ENCODE results near the gene IRF2.
"Not testable (repeated sequence)": the region's sequence is repeated elsewhere in the genome, so short reads cannot be mapped to it uniquely, and the experiment has no call there.

IRF2 gene

DNA sequence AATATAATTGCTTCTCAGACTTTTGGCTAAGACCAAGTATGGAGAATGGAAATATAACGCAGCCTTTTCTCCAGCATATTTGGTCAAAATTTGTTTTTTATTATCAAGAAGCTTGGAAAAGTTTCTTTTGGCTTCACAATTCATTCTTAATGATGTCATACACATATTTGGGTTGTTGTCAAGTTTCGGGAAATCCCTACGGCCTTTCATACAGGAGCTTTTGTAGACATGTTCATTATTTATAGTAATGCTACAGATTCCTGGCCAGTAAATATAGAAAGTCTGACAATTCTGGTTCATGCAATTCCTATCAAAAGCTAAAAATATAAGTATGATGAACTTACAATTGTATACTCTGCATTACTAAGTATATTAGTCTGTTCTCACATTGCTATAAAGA is 112.9 kb downstream of the IRF2 start:
- DNase-seq, result no peak

DNA sequence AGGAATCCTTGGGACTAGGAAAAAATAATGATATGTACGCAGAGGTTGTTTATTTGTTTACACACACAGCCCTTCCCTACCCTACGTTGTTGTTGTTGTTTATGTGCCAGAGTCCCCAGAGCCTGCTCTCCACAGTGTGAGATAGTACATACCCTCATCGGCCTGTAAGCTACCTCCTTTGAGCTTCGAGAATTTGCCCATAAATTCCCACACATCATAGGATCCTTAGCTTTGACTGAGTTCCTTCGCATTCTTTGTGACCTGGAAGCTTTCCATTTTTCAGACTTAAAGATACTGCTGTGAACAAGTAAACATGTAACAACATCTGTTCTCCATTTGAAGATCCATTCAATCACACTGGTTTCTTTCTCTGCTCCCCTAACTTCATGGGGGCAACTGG is 114.5 kb downstream of the IRF2 start:
- no peak for DNase-seq

DNA sequence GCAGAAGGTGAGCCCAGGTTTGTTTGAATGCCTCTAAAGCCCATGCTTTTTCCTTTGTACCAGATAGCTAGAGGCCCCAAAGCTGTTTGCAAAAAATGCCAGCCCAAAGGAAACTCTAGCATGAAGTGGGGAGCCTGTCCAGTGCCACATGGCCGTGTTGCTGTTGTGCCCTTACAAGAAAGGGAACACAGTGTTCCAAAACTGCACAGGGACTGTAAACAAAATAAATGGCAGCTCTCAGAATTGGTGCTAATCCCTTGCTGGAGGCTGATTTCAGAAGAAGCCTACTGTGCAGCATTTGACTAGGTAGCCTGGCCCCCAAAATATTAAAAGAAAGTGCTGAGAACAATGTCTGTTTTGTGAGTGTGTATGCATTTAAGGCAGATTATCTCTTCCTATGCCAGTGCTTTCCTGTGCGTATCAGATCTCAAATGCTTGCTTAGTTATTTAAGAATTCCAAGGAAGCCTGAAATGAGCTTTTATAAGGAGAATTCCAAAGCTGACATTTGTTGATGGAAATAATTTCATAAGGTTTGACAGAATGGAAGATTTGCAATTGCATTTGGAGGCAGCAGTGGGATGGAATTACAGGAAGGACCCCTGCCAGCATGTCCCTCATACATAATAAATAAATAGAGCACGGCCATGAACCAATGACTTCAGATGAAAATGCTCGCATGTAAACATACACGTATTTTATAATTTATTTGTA is 115.7 kb downstream of the IRF2 start:
- no peak for DNase-seq

GRCh38 chr4:184357772-184358171 is 116.6 kb downstream of the IRF2 start:
- DNase-seq, result no peak

DNA sequence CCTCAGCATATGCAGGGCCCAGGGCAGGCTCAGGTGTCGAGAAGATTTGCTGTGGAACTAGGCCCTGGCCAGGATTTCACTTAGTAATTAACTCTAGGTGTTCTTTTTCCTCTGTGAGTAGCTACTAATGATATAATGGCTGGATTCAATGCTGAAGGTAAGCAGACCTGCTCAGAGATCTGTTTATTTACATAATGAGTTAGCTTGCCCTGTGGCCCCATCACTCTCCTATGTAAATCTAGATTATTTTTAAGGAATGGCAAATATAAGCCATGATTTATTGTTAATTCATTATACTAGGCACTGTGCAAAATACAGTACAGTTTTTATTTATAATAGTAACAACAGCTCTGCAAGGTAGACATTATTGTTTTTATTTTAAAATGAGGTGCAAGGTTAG is 117.2 kb downstream of the IRF2 start:
- DNase-seq, result no peak

GRCh38 chr4:184356366-184356765 is 118.0 kb downstream of the IRF2 start:
- no peak for DNase-seq

DNA sequence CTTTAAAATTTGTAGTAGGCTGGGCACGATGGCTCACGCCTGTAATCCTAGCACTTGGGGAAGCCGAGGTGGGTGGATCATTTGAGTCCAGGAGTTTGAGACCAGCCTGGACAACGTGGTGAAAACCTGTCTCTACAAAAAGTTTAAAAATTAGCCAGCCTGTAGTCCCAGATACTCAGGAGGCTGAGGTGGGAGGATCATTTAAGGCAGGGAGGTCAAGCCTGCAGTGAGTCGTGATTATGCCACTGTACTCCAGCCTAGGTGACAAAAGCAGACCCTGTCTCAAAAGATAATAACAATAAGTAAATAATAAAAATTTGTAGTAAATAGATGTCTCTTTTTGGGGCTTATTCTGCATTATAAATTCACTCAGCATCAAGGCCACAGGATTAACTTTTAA is 118.5 kb downstream of the IRF2 start:
- no peak for DNase-seq

- no peak for DNase-seq
These were observed 119.2 kb downstream of the IRF2 start for GRCh38 chr4:184355111-184355604.

DNA sequence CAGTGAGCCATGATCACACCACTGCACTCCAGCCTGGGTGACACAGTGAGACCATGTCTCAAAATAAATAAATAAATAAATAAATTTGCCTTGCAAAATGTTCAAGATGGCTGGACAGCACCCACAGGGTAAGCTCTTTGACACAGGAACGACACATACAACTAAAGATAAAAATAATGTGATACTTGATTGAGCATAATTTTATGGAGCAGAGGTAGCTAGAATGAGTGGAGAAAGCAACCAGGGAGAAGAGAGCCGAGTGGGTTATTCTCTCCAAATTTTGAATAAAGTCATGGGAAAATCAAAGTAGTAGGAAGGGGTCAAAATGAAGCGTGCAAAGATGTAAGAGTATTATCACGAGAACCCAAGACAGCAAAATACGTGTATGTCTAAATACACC is 121.5 kb downstream of the IRF2 start:
- DNase-seq, result no peak

DNA sequence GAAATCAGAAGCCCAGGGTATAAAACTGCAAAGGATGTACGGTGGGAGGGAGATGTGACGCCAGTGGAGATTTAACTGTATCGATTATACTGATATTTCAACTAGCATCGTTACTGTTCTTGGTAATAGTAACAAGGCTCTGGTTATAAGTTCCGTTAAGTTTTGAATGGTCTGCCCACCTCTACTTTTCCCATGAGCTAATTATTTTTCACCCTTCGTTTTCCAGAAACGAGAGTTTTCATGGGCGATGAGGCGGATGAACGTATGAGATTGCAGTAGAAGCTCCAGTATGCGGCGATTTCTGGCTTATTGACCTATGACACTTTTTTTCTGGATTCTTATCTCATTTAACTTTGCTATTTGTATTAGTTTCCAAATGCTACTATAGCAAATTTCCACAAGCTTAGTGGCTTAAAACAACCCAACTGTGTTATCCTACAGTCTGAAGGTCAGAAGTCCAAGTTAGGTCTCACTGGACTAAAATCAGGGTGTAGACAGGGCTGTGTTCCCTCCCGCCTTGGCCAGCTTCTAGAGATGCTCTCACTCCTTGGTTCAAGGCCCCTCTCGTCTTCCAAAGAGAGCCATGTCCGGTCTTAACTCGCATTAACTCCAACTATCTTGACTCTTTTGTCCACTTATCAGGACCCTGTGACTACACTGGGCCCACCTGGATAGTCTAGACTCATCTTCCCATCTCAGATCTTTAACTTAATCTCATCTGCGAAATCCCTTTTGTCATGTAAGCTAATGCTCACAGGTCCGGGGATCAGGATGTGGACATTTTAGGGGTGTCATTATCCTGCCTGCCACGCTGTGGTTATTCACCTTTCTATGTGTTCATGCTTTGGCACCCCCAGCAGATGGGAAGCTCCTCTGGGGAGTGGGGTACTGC is 122.5 kb downstream of the IRF2 start:
- DNase-seq, result no peak

GRCh38 chr4:184350964-184351363 is 123.4 kb downstream of the IRF2 start:
- no peak for DNase-seq

- DNase-seq, result no peak
These were observed 124.0 kb downstream of the IRF2 start for GRCh38 chr4:184350213-184350817.

DNA sequence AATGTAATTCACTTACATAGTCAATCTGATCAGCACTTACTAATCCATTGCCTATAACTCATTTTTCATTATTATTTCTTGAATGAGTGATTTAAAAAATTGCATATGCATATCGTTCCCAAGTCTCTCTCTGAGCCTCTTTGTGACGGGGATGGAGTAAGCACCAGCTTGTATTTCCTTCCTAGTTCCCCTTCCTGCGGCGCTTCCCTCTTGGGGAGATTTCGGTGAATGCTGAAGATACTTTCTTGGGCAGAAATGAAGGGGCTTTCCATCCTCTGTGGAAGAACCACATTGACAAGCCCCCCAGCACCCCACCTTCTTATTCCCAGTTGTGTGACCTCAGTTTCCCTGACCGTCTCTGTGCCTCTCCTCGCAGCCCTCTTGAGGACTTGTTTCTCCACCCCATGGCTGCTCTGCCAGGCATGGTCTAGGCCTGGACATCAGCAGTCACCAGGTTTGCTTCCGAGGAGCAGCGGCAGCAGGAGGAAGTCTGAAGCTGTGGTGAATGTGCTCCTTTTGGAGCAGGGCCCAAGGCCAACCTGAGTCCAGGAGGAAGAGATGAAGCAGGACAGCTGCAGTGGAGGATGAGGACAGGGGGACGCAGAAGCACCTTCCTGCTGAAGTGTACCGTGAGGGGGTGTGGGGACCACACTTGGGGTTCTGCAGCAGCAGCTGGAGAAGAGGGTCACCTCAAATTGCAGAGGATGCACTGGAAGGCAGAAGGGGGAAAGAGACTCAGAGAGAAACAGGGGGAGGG is 124.9 kb downstream of the IRF2 start:
- no peak for DNase-seq

DNA sequence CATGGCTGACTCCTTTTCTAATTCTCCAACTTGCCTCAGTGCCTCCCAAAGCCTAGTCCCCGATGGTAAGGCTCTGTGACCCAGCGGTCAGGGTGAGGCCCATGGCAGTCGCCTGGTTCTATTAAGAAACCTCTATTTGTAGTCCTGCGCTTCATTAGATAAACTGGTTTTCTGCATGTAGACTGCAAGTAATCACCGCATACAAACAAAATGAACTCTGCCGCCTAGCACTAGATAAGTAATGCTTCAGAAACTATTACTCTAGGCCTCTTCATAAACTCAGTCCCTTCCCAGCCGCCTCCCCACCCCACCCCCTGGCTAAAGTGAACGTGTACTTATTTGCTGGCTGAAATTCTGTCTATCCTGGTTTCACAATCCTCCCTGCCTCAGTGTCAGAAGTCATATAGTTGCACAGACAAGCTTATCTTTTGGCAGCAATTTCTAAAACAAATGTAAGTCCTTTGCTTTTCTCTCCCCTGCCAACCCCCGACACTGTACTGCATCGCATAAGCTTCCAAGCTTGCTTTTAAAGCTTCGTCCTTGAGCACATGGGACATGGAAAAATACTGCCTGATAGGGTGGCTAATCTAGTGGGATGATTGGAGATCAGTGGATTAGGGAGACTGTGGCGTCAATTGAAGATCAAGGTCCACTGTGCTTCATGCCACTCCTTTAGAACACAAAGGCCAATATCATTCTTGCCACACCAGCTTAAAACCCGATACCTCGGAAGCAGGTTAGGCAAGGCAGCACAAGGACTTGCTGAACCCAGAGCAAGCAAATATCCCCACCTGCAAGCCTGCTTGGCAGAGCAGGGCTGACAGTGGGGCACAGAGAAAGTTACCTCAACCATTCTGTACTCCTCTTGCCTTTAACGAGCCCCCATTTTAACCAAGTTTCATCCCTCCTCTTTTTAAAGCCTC is 125.8 kb downstream of the IRF2 start:
- no peak for DNase-seq

DNA sequence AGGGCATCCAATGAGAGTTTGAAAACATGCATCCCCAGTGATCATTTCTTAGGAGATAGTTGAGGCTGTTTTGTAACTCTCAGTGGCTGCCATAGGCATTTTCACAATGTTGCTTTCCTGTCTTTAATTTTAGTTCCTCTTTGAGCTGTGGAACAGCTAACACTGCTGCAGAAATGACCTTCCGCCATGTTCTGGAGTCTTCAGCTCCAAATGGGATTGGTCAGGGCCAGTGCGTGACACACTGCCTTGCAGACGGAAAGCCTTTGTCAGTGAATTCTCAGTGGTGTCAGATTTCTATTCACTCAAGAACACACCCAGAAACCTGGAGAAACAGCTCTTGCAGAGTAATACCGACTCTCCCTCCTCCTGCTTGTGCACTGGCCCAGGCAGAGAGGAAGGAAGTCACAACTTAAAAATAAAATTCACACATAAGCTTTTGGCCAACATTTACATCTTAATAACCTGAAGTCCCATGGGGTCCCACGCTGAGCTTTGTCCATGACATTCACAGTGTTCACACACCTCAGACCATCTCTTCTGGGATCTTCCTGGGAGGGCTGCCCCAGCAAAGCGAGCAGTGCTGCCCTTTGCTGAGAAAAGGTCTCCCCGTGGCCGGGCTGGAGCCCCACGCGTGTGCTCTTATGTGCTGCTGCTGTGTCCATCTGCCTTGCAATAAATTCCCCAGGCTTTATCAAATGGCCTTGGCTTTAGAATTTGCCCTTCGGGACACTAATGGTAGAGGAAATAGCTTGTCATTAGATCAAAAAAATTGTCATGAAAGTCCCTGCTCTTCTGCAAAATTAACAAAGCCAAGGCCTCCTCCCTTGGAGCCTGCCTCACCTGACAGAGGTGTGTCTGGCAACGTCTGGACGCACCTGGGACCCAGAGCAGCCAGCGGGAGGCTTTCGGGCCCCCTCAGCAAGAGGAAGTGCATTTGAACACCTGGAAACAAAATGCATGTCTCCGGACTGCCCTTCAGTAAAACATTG is 126.8 kb downstream of the IRF2 start:
- DNase-seq, result peak; percentile 67

- no peak for DNase-seq
These were observed 127.7 kb downstream of the IRF2 start for GRCh38 chr4:184346682-184347081.

DNA sequence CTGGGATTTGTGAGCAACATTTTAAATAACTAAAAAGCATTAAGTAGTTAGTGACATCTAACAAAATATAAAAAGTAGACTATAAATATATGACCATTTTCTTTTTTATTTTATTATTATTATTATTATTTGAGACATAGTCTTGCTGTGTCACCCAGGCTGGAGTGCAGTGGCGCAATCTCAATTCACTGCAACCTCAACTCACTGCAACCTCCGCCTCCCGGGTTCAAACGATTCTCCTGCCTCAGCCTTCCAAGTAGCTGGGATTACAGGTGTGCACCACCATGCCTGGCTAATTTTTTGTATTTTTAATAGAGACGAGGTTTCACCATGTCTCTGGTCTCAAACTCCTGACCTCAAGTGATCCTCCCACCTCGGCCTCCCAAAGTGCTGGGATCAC is 128.1 kb downstream of the IRF2 start:
- DNase-seq, result not testable (repeated sequence)

DNA sequence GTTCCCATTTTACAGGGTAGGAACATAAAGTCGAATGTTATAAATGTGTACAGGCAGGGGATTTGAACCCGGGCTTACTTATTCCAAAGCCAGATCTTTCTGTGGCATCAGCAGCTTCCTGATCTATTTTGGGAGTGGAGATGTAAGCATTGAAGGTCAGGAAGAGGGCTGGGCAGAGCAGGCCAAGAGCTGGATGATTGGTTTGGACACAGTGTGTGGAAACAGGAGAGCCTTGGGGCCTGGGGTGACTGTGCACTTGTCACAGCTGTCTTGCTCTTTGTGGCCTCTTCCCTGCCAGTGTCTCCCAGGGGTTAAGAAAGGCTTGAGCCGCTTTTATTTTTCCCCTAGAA is 128.8 kb downstream of the IRF2 start:
- no peak for DNase-seq

DNA sequence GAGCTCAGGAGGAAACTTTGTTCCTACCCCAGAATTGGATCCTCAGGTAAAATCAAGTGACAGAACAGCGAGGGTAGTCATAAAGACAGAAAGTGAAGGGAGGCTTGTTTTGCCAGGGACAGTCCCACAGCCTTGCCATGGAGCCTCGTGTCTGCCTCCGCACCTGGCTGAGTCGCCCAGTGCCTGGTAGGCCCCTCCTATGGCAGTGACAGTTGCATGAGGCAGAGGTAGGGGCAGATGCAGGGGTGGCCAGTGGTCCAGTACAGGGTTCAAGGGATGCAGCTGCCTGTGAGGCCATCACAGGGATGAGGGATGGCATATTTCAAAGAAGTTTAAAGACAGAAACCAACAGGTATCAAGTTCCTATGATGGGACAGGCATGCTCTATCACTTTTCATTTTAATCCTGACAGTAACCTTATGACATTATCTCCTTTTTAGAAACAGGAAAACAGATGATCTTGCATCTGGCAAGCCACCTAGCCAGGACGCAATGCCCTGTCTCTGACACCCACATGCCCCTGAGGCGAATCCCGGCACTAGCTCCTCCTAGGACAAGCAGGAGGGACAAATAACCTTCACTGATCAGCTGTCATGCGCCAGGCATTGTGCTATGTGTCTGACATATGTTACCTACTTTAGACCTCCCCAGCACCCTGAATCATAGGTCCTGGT is 129.3 kb downstream of the IRF2 start:
- no peak for DNase-seq

DNA sequence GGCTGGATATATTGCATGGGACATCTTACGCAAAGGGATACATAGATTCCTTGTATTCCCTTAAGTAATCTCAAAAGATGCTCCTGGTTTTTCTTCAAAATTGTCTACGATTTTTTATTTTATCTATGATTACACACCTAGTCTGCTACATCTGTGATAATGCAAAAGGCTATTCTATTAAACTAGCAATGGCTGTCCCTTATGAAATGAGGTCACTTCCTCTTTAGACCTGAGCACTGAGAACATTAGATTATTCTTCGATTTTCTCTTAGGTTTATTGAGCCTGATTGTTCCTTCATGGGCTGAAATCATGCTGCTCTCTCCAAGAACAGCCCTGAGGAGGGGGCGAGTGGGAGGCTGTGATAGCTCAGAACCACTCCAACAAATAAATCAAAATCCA is 129.9 kb downstream of the IRF2 start:
- no peak for DNase-seq

Data from NCI-H2107 (cell line).